HG03045 (cell line): ENCODE results near the gene FLT3.
"Not testable (repeated sequence)": the region's sequence is repeated elsewhere in the genome, so short reads cannot be mapped to it uniquely, and the experiment has no call there.

Source experiments
- ATAC-seq: cut with Tn5 transposase; IDR thresholded peaks from one replicate; pipeline ENCODE4 v1.9.1; 2021; ENCODE audit warnings: mild to moderate bottlenecking, moderate library complexity; ENCODE audit not compliant: unreplicated experiment

The FLT3 gene

GRCh38 chr13:28046981-28047380, 53.4 kb downstream of the FLT3 start:
- ATAC-seq, result no peak

DNA sequence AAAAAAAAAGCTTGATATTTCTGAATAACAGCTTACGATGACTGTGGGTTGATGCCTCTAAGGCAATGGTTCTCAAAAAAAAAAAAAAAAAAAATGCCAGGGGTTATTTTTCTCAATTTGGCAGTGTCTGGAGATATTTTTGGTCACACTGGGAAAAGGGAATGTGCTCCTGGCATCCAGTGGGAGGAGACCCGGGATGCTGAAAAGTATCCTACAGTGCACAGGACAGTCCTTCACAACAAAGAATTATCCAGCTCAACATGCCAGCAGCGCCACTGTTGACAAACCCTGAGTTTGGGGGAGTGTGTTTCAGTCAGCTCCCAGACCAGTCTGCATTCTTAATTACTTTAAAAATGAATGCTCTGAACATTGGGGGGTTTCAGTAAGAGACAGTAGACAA, 54.5 kb downstream of the FLT3 start:
- no peak for ATAC-seq

- ATAC-seq, result no peak
Observed at GRCh38 chr13:28044608-28045007, 55.8 kb downstream of the FLT3 start.

DNA sequence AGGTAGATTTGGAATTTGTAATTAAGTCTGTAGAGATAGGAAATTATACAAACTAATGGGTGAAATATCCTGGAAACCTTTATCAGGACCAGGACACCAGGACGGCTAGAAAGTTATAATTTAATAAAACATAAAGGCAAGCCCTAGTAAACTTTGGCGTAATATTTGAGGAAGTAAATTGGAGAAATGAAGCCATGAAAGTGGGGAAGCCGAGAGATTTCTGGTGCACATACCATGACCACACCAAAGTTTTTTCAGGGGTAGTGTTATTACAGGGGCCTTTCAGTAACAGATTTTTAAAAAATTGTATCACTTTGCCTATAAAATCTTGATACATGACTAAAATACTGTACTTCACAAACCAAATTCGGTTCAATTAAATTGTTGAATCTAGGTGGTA, 57.2 kb downstream of the FLT3 start:
- ATAC-seq, result no peak

DNA sequence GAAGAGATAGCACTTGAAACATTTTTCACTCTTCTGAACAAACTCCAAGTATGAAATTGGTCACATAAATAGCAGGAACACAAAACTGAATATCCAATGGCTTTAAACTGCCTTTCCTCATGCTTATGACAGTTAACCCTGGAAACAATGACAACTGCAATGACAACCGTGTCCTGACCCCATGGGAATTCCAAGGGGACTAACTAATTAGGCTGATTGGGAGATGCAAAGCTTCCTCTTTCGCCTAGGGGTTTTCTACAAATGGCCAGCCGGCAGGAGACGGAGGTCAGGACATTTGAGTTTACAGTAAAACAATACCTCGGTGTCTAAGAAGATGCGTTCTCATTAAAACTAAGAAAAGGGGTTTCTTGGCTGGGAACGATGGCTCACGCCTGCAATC, 58.9 kb downstream of the FLT3 start:
- ATAC-seq, result no peak

DNA sequence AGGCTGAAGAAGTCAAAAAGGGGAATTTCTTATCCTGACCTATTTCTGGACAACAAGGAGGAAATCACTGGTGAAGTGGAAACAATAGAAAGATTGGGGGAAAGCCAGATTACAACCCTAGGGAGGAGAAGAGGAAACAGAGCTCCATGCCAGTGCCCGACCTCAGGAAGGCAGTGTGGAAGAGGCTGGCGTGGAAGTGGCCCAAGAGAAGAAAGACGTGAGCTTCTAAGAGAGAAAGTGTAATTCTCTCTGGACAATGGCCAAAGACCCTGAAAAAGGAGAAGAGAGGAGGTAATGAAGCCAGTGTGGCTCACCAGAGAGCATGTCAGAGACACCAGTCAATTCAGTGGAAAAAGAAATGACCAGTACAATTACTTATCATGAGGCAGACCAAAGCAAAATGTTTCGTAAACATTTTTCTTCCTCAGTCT, 59.3 kb downstream of the FLT3 start:
- ATAC-seq, result no peak

GRCh38 chr13:28037399-28037798, 63.0 kb downstream of the FLT3 start:
- ATAC-seq, result no peak

- no peak for ATAC-seq
Observed at GRCh38 chr13:28035146-28035782, 65.1 kb downstream of the FLT3 start.

- no peak for ATAC-seq
Observed at GRCh38 chr13:28033894-28034655, 66.3 kb downstream of the FLT3 start.

GRCh38 chr13:28032438-28032837, 67.9 kb downstream of the FLT3 start:
- not testable (repeated sequence) for ATAC-seq

DNA sequence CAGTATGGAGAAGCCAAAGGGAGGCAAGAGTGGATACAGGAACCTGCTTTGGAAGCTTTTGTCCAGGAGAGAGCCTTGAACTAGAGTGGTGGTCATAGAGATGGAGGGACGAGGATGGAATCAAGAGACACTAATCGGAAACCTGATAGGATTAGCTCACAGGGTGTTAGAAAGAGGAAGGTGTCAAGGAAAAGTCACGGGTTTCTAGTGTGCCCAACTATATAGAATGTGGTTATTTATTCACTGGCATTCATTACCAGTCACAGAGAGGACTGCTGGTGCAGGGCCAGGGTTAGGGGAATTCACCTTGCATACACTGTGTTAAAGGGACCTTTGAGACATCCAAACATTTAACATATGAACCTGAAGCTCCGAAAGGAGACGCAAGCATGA, 68.5 kb downstream of the FLT3 start:
- no peak for ATAC-seq

DNA sequence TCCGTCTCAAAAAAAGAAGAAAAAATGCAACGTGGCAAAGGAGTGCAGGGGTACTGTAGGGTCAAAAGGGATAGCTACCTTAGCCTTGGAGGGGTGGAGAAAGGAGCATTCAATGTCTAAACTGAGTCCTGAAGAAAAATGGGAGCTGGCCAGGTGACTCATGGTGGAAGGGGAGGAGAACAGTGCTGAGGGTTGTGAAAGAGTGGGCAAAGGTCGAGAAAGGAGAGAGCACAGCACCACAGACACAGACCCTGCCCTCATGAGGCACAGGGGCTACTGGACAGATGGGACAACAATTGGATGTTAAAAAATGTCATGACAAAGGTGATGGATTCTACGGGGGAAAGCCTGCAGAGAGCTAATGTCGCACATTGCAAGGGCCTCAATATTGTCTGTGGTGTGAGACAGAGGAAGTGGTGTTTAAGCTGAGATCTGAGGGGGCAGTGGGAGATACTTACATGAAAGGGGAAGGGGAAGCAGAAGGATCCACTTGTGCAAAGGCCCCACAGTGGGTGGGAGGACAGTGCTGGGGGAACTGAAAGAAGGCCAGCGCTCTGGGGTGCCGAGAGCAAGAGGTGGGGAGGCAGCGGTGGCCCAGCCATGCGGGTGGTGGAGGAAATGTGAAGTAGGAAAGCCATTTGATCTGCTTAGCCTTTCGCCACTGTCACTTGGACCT, 69.0 kb downstream of the FLT3 start:
- no peak for ATAC-seq

- ATAC-seq, result no peak
Observed at GRCh38 chr13:28027607-28028364, 72.6 kb downstream of the FLT3 start.

DNA sequence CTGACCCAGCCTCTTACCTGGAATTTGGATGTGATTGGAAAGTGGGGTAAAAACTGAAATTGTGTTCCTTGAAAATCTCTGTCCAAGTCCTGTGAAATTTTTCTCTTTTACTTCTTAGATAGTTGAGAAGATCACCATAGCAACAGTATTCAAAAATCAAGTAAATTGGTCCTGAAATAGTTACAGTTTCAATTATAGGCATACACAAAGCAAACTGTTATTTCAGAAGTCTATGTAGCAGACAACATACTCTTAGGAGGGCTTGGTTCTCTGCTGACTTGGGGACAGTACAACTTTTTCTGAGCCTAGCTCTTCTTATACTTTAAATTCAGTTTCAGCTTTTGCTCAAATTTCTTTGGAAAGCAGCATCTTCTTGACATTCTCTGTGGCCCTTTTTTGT, 73.3 kb downstream of the FLT3 start:
- no peak for ATAC-seq

- ATAC-seq, result no peak
Observed at GRCh38 chr13:28026508-28026907, 73.9 kb downstream of the FLT3 start.

DNA sequence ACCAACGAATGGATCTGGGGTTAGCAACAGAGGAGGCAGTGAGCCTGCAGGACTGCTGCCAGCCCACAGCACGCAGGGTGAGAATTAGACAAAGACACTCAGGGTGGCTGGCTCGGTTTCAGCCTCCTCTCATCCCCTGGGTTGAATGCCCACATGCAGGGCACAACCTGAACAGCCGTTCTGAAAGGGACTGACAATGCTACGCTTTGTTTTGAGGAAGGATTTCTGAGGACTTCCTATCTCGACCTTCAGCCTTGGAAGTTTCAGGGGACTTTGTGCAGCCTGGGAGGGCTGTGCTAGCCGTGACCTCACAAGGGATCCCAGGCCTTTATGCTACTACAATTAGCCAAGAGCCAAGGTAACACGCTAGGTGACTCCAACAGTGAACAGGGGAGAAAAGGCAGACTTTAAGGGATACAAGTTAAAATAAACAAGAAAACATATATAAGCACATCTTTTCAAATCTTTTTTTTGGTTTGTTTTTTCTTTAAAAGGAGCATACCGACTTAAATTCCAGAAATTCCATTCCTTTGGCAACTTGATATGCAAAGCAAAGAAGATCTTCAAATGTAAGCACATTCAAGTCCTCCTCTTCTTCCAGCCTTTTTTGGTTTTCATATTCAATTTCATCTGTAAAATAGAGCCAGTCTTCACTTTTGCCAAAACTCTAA, 77.4 kb downstream of the FLT3 start:
- no peak for ATAC-seq

DNA sequence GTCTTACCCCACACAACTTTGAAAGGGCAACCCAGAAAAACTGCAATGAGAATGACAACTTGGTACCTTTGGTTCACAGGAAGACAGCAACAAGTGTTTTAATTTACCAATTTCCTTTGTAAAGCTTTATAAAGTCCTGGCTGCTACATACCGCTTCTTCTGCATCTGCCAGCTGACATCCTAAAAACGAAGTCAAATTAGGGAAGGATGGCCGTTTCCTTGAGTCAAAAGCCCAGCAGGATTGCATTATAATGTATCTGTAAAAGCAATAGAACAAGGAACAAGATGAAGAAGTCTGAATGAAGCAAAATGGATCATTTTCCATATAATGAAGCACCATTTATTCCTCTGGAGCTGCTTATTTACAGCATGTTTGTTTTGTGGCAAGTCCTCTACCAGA, 86.1 kb downstream of the FLT3 start:
- ATAC-seq, result no peak

DNA sequence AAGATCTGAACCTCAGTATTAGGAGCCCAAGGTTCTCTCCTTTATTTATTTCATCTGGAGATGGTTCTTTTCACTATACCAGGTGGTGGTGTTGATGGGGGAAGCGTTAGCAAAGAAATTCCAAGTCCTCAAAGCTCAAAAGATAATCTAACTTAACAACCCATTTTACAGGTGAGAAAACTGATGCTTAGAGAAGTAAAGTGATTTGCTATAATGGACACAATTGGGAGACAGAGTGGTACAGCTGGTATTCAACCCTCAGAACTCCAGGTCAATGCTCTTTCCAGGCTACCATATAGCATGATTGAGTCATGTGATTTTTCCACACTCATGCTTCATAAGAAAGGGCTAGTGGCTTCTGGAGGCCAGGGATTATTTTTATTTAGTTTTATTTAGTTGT, 86.9 kb downstream of the FLT3 start:
- ATAC-seq, result no peak

- peak; percentile 76 for ATAC-seq
Observed at GRCh38 chr13:28012896-28013295, 87.5 kb downstream of the FLT3 start.

DNA sequence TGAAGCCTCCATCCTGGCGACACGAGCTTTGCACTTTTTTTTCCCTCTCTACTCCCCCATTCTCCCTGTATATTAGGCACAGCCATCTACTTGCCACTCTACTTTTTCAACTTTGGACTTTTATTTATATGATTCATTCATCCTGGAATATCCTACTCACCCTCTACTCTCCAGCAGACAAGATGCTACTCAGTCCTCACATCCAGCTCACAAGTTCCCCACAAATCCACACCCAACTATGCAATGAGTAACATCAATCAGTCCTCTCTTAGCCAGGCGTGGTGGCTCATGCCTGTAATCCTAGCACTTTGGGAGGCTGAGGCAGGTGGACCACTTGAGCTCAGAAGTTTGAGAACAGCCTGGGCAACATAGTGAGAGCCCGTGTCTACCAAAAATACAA, 88.0 kb downstream of the FLT3 start:
- no peak for ATAC-seq

DNA sequence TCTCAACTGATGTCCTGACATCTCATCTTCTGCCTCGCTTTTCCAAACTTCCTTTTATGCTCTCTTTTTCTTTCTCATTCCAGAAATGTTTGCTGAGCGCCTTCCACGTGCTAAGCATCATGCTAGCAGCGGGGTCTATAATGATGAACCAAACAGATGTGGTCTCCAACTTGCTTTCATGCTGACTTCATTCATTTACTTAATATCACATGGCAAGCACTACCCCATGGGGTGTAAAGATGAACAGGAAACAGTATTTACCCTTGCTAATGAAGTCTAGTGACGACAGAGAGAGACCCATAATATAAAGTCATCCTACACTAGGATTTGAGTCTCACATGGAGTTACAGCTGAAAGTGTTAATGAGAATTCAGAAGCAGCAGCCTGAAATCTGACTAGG, 90.3 kb downstream of the FLT3 start:
- ATAC-seq, result no peak
